BLaER1 treated with 17β-estradiol and CSF1 and Interleukin-3, amounts not matched to agents 10 nM and 100 nM (cell line): Measurements from ENCODE around the gene PPP2R2B.

Source experiments
- H3K27ac ChIP-seq, 11 experiments: shearing (Covaris generic); formaldehyde crosslinking; 2 replicates each; pipeline ENCODE4 v1.8.1; 2022
- H3K27me3 ChIP-seq, 11 experiments: shearing (Covaris generic); formaldehyde crosslinking; 2 replicates each; pipeline ENCODE4 v1.8.1; 2022
- H3K36me3 ChIP-seq, 11 experiments: shearing (Covaris generic); formaldehyde crosslinking; 2 replicates each; pipeline ENCODE4 v1.8.1; 2022
- H3K4me1 ChIP-seq, 10 experiments: shearing (Covaris generic); formaldehyde crosslinking; 2 replicates each; pipeline ENCODE4 v1.8.1; 2022
- H3K4me2 ChIP-seq, 11 experiments: shearing (Covaris generic); formaldehyde crosslinking; 2 replicates each; pipeline ENCODE4 v1.8.1; 2022
- H3K4me3 ChIP-seq, 10 experiments: shearing (Covaris generic); formaldehyde crosslinking; 2 replicates each; pipeline ENCODE4 v1.8.1; 2022
- H3K9ac ChIP-seq, 11 experiments: shearing (Covaris generic); formaldehyde crosslinking; 2 replicates each; pipeline ENCODE4 v1.8.1; 2022
- H3K9me3 ChIP-seq, 11 experiments: shearing (Covaris generic); formaldehyde crosslinking; replicated peaks in 1 of 11; 2 replicates each; pipeline ENCODE4 v1.8.1; 2022
- H4K20me1 ChIP-seq, 11 experiments: shearing (Covaris generic); formaldehyde crosslinking; 2 replicates each; pipeline ENCODE4 v1.8.1; 2022
- Cebpa-rat ChIP-seq, 11 experiments: shearing (Covaris generic); IDR thresholded peaks; 2 replicates each; pipeline ENCODE4 v1.8.1; 2022

Gene PPP2R2B

GRCh38 chr5:146818822-146819221 lies 59.7 kb downstream of the PPP2R2B start:
- no peaks in the 10 kb centered on the region for H3K9me3 ChIP-seq
- peaks cover 0 to 6% (median 2%) of the 10 kb centered on the region in 10 experiments; a peak in 9 of 20 replicates for H3K4me1 ChIP-seq
- no peak overlapping the region for H3K9ac ChIP-seq
- no peak overlapping the region for H3K27ac ChIP-seq
- no peaks in the 10 kb centered on the region for H3K27me3 ChIP-seq
- no peak for TF ChIP-seq Cebpa-rat (IDR thresholded peaks at IDR 0.05)
- no peak overlapping the region for H3K4me3 ChIP-seq
- H4K20me1 ChIP-seq = no peaks in the 10 kb centered on the region
- H3K4me2 ChIP-seq = no peak overlapping the region
- H3K36me3 ChIP-seq = no peaks in the 10 kb centered on the region

- Histone ChIP-seq H3K27ac (no peak overlapping the region), H3K4me2 (no peak overlapping the region), H3K4me3 (no peak overlapping the region), H3K36me3 (no peaks in the 10 kb centered on the region), H3K9me3 (no peaks in the 10 kb centered on the region), H3K4me1 (peaks cover 0 to 11% (median 4%) of the 10 kb centered on the region in 10 experiments; a peak in 9 of 20 replicates), H4K20me1 (no peaks in the 10 kb centered on the region), H3K9ac (no peak overlapping the region), H3K27me3 (no peaks in the 10 kb centered on the region)
- TF ChIP-seq Cebpa-rat (IDR thresholded peaks at IDR 0.05) = no peak
Observed at GRCh38 chr5:146817973-146818372, 60.6 kb downstream of the PPP2R2B start.

GRCh38 chr5:146816775-146817387 lies 61.7 kb downstream of the PPP2R2B start:
- Histone ChIP-seq H3K4me2 (no peak overlapping the region), H3K9me3 (no peaks in the 10 kb centered on the region), H3K27me3 (no peaks in the 10 kb centered on the region), H3K27ac (no peak overlapping the region), H3K4me1 (peaks cover 0 to 11% (median 4%) of the 10 kb centered on the region in 10 experiments; a peak in 9 of 20 replicates), H4K20me1 (no peaks in the 10 kb centered on the region), H3K9ac (no peak overlapping the region), H3K4me3 (no peak overlapping the region), H3K36me3 (no peaks in the 10 kb centered on the region)
- TF ChIP-seq Cebpa-rat (IDR thresholded peaks at IDR 0.05) = no peak

- Histone ChIP-seq H3K36me3 (no peaks in the 10 kb centered on the region), H4K20me1 (no peaks in the 10 kb centered on the region), H3K4me3 (no peak overlapping the region), H3K9me3 (no peaks in the 10 kb centered on the region), H3K9ac (no peak overlapping the region), H3K4me1 (peaks cover 0 to 11% (median 4%) of the 10 kb centered on the region in 10 experiments; a peak in 9 of 20 replicates), H3K27ac (no peak overlapping the region), H3K27me3 (no peaks in the 10 kb centered on the region), H3K4me2 (no peak overlapping the region)
- no peak for TF ChIP-seq Cebpa-rat (IDR thresholded peaks at IDR 0.05)
Observed at GRCh38 chr5:146815411-146815810, 63.1 kb downstream of the PPP2R2B start.

- no peak overlapping the region for H3K27ac ChIP-seq
- peak overlapping the region in 5 of 11 experiments; percentile 6 to 26 (median 21); a peak in 7 of 22 replicates for H3K4me2 ChIP-seq
- no peaks in the 10 kb centered on the region for H3K9me3 ChIP-seq
- H3K9ac ChIP-seq = no peak overlapping the region
- H3K36me3 ChIP-seq = no peaks in the 10 kb centered on the region
- peaks cover 0 to 11% (median 4%) of the 10 kb centered on the region in 10 experiments; a peak in 9 of 20 replicates for H3K4me1 ChIP-seq
- no peaks in the 10 kb centered on the region for H4K20me1 ChIP-seq
- TF ChIP-seq Cebpa-rat (IDR thresholded peaks at IDR 0.05) = no peak
- no peaks in the 10 kb centered on the region for H3K27me3 ChIP-seq
- H3K4me3 ChIP-seq = no peak overlapping the region
Observed at GRCh38 chr5:146813346-146814157, 65.0 kb downstream of the PPP2R2B start.

GRCh38 chr5:146805081-146805480 lies 73.5 kb downstream of the PPP2R2B start:
- Histone ChIP-seq H3K27ac (no peak overlapping the region), H3K4me2 (no peak overlapping the region), H3K4me1 (no peaks in the 10 kb centered on the region), H3K4me3 (no peak overlapping the region), H3K9me3 (no peaks in the 10 kb centered on the region), H3K27me3 (no peaks in the 10 kb centered on the region), H4K20me1 (no peaks in the 10 kb centered on the region), H3K9ac (no peak overlapping the region), H3K36me3 (no peaks in the 10 kb centered on the region)
- TF ChIP-seq Cebpa-rat (IDR thresholded peaks at IDR 0.05) = no peak

GRCh38 chr5:146802945-146803522 lies 75.5 kb downstream of the PPP2R2B start:
- no peak overlapping the region for H3K9ac ChIP-seq
- H4K20me1 ChIP-seq = no peaks in the 10 kb centered on the region
- no peaks in the 10 kb centered on the region for H3K9me3 ChIP-seq
- no peak overlapping the region for H3K27ac ChIP-seq
- no peaks in the 10 kb centered on the region for H3K36me3 ChIP-seq
- no peaks in the 10 kb centered on the region for H3K4me1 ChIP-seq
- H3K4me3 ChIP-seq = no peak overlapping the region
- no peaks in the 10 kb centered on the region for H3K27me3 ChIP-seq
- H3K4me2 ChIP-seq = no peak overlapping the region
- no peak for TF ChIP-seq Cebpa-rat (IDR thresholded peaks at IDR 0.05)

- H3K9me3 ChIP-seq = no peaks in the 10 kb centered on the region
Observed at GRCh38 chr5:146799671-146800070, 78.9 kb downstream of the PPP2R2B start.

GRCh38 chr5:146799231-146799630 lies 79.3 kb downstream of the PPP2R2B start:
- no peak overlapping the region for H3K4me3 ChIP-seq
- no peak overlapping the region for H3K9ac ChIP-seq
- no peak overlapping the region for H3K4me2 ChIP-seq
- no peak overlapping the region for H3K27ac ChIP-seq
- H3K27me3 ChIP-seq = no peaks in the 10 kb centered on the region
- H4K20me1 ChIP-seq = no peaks in the 10 kb centered on the region
- no peaks in the 10 kb centered on the region for H3K36me3 ChIP-seq
- no peak for TF ChIP-seq Cebpa-rat (IDR thresholded peaks at IDR 0.05)
- H3K4me1 ChIP-seq = peaks cover under 1 to 29% (median 6%) of the 10 kb centered on the region in 10 experiments; a peak in 17 of 20 replicates
- no peaks in the 10 kb centered on the region for H3K9me3 ChIP-seq

More at GRCh38 chr5:146799671-146800070, 78.9 kb downstream of the PPP2R2B start:
- H3K27me3 ChIP-seq = no peaks in the 10 kb centered on the region
- no peaks in the 10 kb centered on the region for H3K36me3 ChIP-seq
- no peak overlapping the region for H3K4me3 ChIP-seq
- no peak overlapping the region for H3K27ac ChIP-seq
- no peak overlapping the region for H3K4me2 ChIP-seq
- no peak for TF ChIP-seq Cebpa-rat (IDR thresholded peaks at IDR 0.05)
- peaks cover 0 to 25% (median 2%) of the 10 kb centered on the region in 10 experiments; a peak in 16 of 20 replicates for H3K4me1 ChIP-seq
- no peak overlapping the region for H3K9ac ChIP-seq
- no peaks in the 10 kb centered on the region for H4K20me1 ChIP-seq
